GM18526 (cell line): Measurements from ENCODE around the gene SLC28A3.

ENCODE experiments used
- POLR2A ChIP-seq: IDR thresholded peaks from 3 replicates; pipeline ENCODE4 v1.6.1; 2011; ENCODE audit not compliant: insufficient read length; ENCODE audit errors: extremely low read depth

Gene SLC28A3

GRCh38 chr9:84340535-84340934, at the start of gene SLC28A3:
TSS of gene SLC28A3 (minus strand) at chr9:84340758. CDS start at chr9:84340633, 125 bp downstream.
- TF ChIP-seq POLR2A = no peak

GRCh38 chr9:84387821-84388220, 47.3 kb upstream of the SLC28A3 start:
- no peak for TF ChIP-seq POLR2A

GRCh38 chr9:84386753-84387152, 46.2 kb upstream of the SLC28A3 start:
- TF ChIP-seq POLR2A = no peak

- TF ChIP-seq POLR2A = no peak
Observed at GRCh38 chr9:84385386-84386040, 45.0 kb upstream of the SLC28A3 start.

- TF ChIP-seq POLR2A = no peak
Observed at GRCh38 chr9:84384617-84385016, 44.1 kb upstream of the SLC28A3 start.

- TF ChIP-seq POLR2A = no peak
Observed at GRCh38 chr9:84383178-84383577, 42.6 kb upstream of the SLC28A3 start.

- no peak for TF ChIP-seq POLR2A
Observed at GRCh38 chr9:84382720-84383119, 42.2 kb upstream of the SLC28A3 start.

- TF ChIP-seq POLR2A = no peak
Observed at GRCh38 chr9:84381508-84381907, 41.0 kb upstream of the SLC28A3 start.

- TF ChIP-seq POLR2A = no peak
Observed at GRCh38 chr9:84379740-84380139, 39.2 kb upstream of the SLC28A3 start.

- no peak for TF ChIP-seq POLR2A
Observed at GRCh38 chr9:84375954-84376353, 35.4 kb upstream of the SLC28A3 start.

- no peak for TF ChIP-seq POLR2A
Observed at GRCh38 chr9:84374516-84374915, 34.0 kb upstream of the SLC28A3 start.

- TF ChIP-seq POLR2A = no peak
Observed at GRCh38 chr9:84374013-84374412, 33.5 kb upstream of the SLC28A3 start.

- no peak for TF ChIP-seq POLR2A
Observed at GRCh38 chr9:84371737-84372136, 31.2 kb upstream of the SLC28A3 start.

GRCh38 chr9:84368601-84369000, 28.0 kb upstream of the SLC28A3 start:
- TF ChIP-seq POLR2A = no peak

GRCh38 chr9:84366683-84367082, 26.1 kb upstream of the SLC28A3 start:
- no peak for TF ChIP-seq POLR2A

- TF ChIP-seq POLR2A = no peak
Observed at GRCh38 chr9:84361645-84362044, 21.1 kb upstream of the SLC28A3 start.

- no peak for TF ChIP-seq POLR2A
Observed at GRCh38 chr9:84357275-84357674, 16.7 kb upstream of the SLC28A3 start.
